Motor neuron (in vitro differentiated cells): ENCODE data around the gene MARCHF7. TPM values are rescaled to one million over a fixed set of nuclear protein-coding genes. Genes with fewer than 3 reads are reported as not detected.
"Not testable (repeated sequence)": the region's sequence is repeated elsewhere in the genome, so short reads cannot be mapped to it uniquely, and the experiment has no call there.

ENCODE experiments used
- ATAC-seq, 8 experiments: fragments of 200-7000 bp; cut with Tn5 transposase; replicated peaks in 6 of 8; 2 replicates each; pipeline ENCODE4 v1.8.0; 2021; ENCODE audit warnings: mild to moderate bottlenecking in 8 of 8, moderate library complexity in 8 of 8
- H3K27ac ChIP-seq, 2 donors: fragments of 250-450 bp; sonication (Bioruptor Pico); 2 replicates each; pipeline ENCODE4 v1.9.0; 2021; ENCODE audit warnings: antibody characterized with exemption in 2 of 2, mild to moderate bottlenecking in 2 of 2, moderate library complexity in 1 of 2
- H3K4me1 ChIP-seq, 2 donors: fragments of 250-450 bp; sonication (Bioruptor Pico); replicated peaks in 1 of 2; 2 replicates each; pipeline ENCODE4 v1.6.1; 2021; ENCODE audit warnings: antibody characterized with exemption in 2 of 2, mild to moderate bottlenecking in 2 of 2, moderate library complexity in 1 of 2
- H3K4me3 ChIP-seq, 5 donors: fragments of 250-450 bp; sonication (Bioruptor Pico); 2 replicates each; pipeline ENCODE4 v1.9.0; 2021; ENCODE audit warnings: antibody characterized with exemption in 5 of 5, mild to moderate bottlenecking in 5 of 5, moderate library complexity in 4 of 5
- WGBS, 10 experiments: fragments of 450-650 bp; shearing (Covaris generic); methylation state at CpG; one replicate each; pipeline ENCODE4 v1.0.0; 2022; 5-methylcytosine and 5-hydroxymethylcytosine counted together
- in situ Hi-C, 9 experiments: fragments of 400-800 bp; cut with MboI; loops; one replicate each; pipeline ENCODE4 v1.15.0; 2021; ENCODE audit warnings: low sequenced_read_pairs in 9 of 9, low pct_unique_long_range_greater_than_20kb in 2 of 9; ENCODE audit not compliant: unreplicated experiment in 9 of 9
- total RNA-seq, 8 experiments: library from RNA; unstranded; fragments of 300-600 nt; gene quantifications; 2 replicates each; pipeline versions ENCODE4 v1.2.3 to v1.2.4, GENCODE V29; 2022

Gene MARCHF7
- total RNA-seq, 8 experiments from 2014 or later = 46.1 to 73.1 (median 62.6) TPM

- WGBS, 10 experiments = 50 to 93% (median 80%) methylated on average over 1 to 3 of the region's 3 CpGs
- H3K4me1 ChIP-seq = no peaks in the 10 kb centered on the region
- in situ Hi-C loops = no loop called here
- no peak overlapping the region for H3K4me3 ChIP-seq
- H3K27ac ChIP-seq = no peak overlapping the region
- ATAC-seq = no peak
Measured at GRCh38 chr2:159728629-159729028, 16.3 kb downstream of the MARCHF7 start.

DNA sequence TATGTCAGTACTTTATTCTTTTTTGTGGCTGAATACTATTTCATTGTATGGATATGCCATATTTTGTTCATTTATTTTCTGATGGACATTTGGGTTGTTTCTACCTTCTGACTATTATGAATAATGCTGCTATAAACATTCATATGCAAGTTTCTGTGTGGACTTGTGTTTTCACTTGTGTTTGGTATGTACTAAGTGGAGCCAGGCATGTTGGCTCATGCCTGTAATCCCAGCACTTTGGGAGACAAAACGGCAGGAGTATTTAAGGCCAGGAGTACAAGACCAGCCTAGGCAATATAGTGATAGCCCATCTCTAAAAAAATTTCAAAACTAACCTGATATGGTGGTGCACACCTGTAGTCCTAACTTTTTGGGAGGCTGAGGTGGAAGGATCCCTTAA, 23.3 kb downstream of the MARCHF7 start:
- no peak for ATAC-seq
- H3K4me1 ChIP-seq = no peaks in the 10 kb centered on the region
- in situ Hi-C loops = no loop called here
- WGBS, 10 experiments = 0 to 100% (median 91%) methylated on average over 1 of the region's 1 CpG; no CpG with 5 or more reads in 4 of the 10 experiments
- no peak overlapping the region for H3K4me3 ChIP-seq
- H3K27ac ChIP-seq = no peak overlapping the region

DNA sequence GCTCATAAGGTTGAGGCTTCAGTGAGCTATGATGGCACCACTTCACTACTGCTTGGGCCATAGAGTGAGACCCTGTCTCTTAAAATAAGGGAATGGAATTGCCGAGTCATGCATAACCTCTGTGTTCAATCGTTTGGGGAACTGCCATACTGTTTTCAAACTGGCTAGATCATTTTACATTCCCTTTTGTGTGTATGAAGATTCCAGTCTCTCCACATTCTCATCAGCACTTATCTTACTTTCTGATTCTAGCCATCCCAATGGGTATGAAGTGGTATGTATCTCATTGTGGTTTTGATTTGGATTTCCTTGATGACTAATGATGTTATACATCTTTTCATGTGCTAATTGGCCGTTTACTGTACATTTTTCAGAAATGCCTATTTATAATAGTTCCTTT, 23.7 kb downstream of the MARCHF7 start:
- Histone ChIP-seq H3K4me1 (no peaks in the 10 kb centered on the region), H3K4me3 (no peak overlapping the region), H3K27ac (no peak overlapping the region)
- no peak for ATAC-seq
- 17 to 100% (median 82%) methylated on average over 1 to 3 of the region's 3 CpGs; no CpG with 5 or more reads in 2 of the 10 experiments for WGBS, 10 experiments
- in situ Hi-C loops = no loop called here

- WGBS, 10 experiments = 89 to 100% (median 100%) methylated on average over 1 of the region's 1 CpG; no CpG with 5 or more reads in 7 of the 10 experiments
- Histone ChIP-seq H3K27ac (no peak overlapping the region), H3K4me1 (no peaks in the 10 kb centered on the region), H3K4me3 (no peak overlapping the region)
- ATAC-seq = peak in 2 of 8 experiments; percentile 22 to 38
- in situ Hi-C loops = no loop called here
Measured at GRCh38 chr2:159737292-159737916, 25.1 kb downstream of the MARCHF7 start.

DNA sequence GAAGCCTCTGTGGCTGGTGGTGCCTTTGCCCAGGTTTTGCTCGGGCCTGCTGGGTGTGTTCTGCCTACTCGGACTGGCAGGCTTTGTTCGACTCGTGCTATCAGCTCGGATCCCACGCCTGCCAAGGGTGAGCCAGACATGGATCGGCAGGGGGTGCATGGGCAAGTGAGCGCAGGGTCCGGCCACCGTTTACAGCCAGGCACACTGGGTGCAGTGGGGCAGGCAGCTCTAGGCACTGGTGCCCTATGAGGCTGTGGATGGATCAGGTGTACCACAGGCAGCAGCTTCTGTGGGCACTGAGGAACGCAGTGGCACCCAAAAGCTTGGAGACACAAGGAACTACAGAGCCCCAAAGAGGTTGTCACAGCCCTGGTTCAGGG, 25.6 kb downstream of the MARCHF7 start:
- H3K4me1 ChIP-seq = no peaks in the 10 kb centered on the region
- ATAC-seq = no peak
- H3K27ac ChIP-seq = no peak overlapping the region
- 94 to 100% (median 100%) methylated on average over 1 to 6 of the region's 11 CpGs; no CpG with 5 or more reads in 6 of the 10 experiments for WGBS, 10 experiments
- no peak overlapping the region for H3K4me3 ChIP-seq
- in situ Hi-C loops = no loop called here

- Histone ChIP-seq H3K4me3 (no peak overlapping the region), H3K4me1 (no peaks in the 10 kb centered on the region), H3K27ac (no peak overlapping the region)
- in situ Hi-C loops = no loop called here
- ATAC-seq = peak in 4 of 8 experiments; percentile 15 to 32 (median 24)
- 91 to 100% (median 93%) methylated on average over 1 to 9 of the region's 15 CpGs; no CpG with 5 or more reads in 6 of the 10 experiments for WGBS, 10 experiments
Measured at GRCh38 chr2:159738509-159739390, 26.4 kb downstream of the MARCHF7 start.

GRCh38 chr2:159742846-159743245, 30.5 kb downstream of the MARCHF7 start:
- Histone ChIP-seq H3K4me1 (no peaks in the 10 kb centered on the region), H3K27ac (no peak overlapping the region), H3K4me3 (no peak overlapping the region)
- no peak for ATAC-seq
- in situ Hi-C loops = no loop called here
- 90 to 100% (median 98%) methylated on average over 2 to 6 of the region's 6 CpGs; no CpG with 5 or more reads in 1 of the 10 experiments for WGBS, 10 experiments

DNA sequence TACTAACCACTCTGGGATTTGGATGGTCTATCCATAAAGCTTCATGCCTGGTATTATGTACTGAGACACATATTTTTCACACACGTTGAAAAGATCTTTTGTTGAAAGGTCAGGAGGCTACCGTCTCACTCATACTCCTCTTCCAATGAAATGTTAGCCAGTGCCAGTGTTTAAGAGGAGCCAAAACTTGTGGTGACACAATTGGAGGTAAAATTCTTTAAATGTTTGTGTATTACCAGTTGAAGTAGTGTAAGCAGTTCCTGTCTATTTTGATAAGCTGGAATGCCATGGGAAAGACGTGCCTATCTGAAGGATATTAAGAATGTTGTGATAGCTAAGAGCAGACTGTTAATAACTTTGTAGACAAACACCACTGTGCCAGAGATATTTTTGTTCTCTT, 32.1 kb downstream of the MARCHF7 start:
- Histone ChIP-seq H3K4me1 (no peaks in the 10 kb centered on the region), H3K4me3 (no peak overlapping the region), H3K27ac (no peak overlapping the region)
- WGBS, 10 experiments = 25 to 100% (median 91%) methylated on average over 1 to 3 of the region's 3 CpGs; no CpG with 5 or more reads in 1 of the 10 experiments
- ATAC-seq = no peak
- in situ Hi-C loops = no loop called here

- WGBS, 10 experiments = 90 to 100% (median 100%) methylated on average over 1 to 11 of the region's 11 CpGs; no CpG with 5 or more reads in 2 of the 10 experiments
- H3K4me3 ChIP-seq, in situ Hi-C loops, H3K4me1 ChIP-seq, H3K27ac ChIP-seq, ATAC-seq: not testable (repeated sequence)
Measured at GRCh38 chr2:159745237-159745636, 32.9 kb downstream of the MARCHF7 start.

DNA sequence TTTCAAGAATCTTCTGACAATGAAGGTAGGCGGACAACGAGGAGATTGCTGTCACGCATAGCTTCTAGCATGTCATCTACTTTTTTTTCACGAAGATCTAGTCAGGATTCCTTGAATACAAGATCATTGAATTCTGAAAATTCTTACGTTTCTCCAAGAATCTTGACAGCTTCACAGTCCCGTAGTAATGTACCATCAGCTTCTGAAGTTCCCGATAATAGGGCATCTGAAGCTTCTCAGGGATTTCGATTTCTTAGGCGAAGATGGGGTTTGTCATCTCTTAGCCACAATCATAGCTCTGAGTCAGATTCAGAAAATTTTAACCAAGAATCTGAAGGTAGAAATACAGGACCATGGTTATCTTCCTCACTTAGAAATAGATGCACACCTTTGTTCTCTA, 35.8 kb downstream of the MARCHF7 start:
- WGBS, 10 experiments = 80 to 100% (median 94%) methylated on average over 3 to 9 of the region's 9 CpGs; no CpG with 5 or more reads in 1 of the 10 experiments
- in situ Hi-C loops = no loop called here

GRCh38 chr2:159750873-159751272, 38.6 kb downstream of the MARCHF7 start:
- H3K4me3 ChIP-seq = no peak overlapping the region
- in situ Hi-C loops = no loop called here
- ATAC-seq = no peak
- 40 to 100% (median 100%) methylated on average over 1 of the region's 1 CpG; no CpG with 5 or more reads in 2 of the 10 experiments for WGBS, 10 experiments
- H3K27ac ChIP-seq = no peak overlapping the region
- H3K4me1 ChIP-seq = no peaks in the 10 kb centered on the region

More for the DNA sequence above, 35.8 kb downstream of the MARCHF7 start:
- Histone ChIP-seq H3K27ac (no peak overlapping the region), H3K4me3 (no peak overlapping the region), H3K4me1 (no peaks in the 10 kb centered on the region)
- no peak for ATAC-seq

- no peak for ATAC-seq
- Histone ChIP-seq H3K27ac (no peak overlapping the region), H3K4me1 (no peaks in the 10 kb centered on the region), H3K4me3 (no peak overlapping the region)
- in situ Hi-C loops = no loop called here
- 76 to 100% (median 96%) methylated on average over 1 to 4 of the region's 4 CpGs for WGBS, 10 experiments
Measured at GRCh38 chr2:159753797-159754196, 41.5 kb downstream of the MARCHF7 start.

GRCh38 chr2:159755014-159755413, 42.7 kb downstream of the MARCHF7 start:
- in situ Hi-C loops = no loop called here
- H3K4me3 ChIP-seq = no peak overlapping the region
- H3K4me1 ChIP-seq = no peaks in the 10 kb centered on the region
- no peak overlapping the region for H3K27ac ChIP-seq
- ATAC-seq = no peak
- 92 to 100% (median 100%) methylated on average over 1 to 2 of the region's 2 CpGs; no CpG with 5 or more reads in 1 of the 10 experiments for WGBS, 10 experiments
